IMR-90 (cell line): ENCODE results near the gene C20orf144. TPM values are rescaled to one million over a fixed set of nuclear protein-coding genes. Genes with fewer than 3 reads are reported as not detected.

Experiments
- ATAC-seq: fragments of 200-7000 bp; cut with Tn5 transposase; 2 replicates; pipeline ENCODE4 v1.9.1; 2020; ENCODE audit warnings: low read depth, mild to moderate bottlenecking, moderate library complexity
- BruUV-seq: library from RNA; stranded (reverse); fragments of 400-500 nt; replicated peaks from 2 replicates; lab custom pipeline; 2021; lab: Mats Ljungman, UMichigan
- CTCF ChIA-PET: fragments of 300-600 bp; formaldehyde crosslinking; extraction: SDS; loops from one replicate; lab custom pipeline; 2021; ENCODE audit warnings: antibody characterized with exemption; lab: Yijun Ruan, JAX
- POLR2A ChIA-PET: fragments of 300-600 bp; sonication (Branson Sonifier 250); formaldehyde crosslinking; loops from one replicate; lab custom pipeline; 2022; ENCODE audit warnings: antibody characterized with exemption; ENCODE audit not compliant: unreplicated experiment; lab: Charles Lee
- DNase-seq: peaks from one replicate; pipeline ENCODE4 v3.0.0; 2013
- H2AFZ ChIP-seq: replicated peaks from 2 replicates; pipeline ENCODE3; 2013; ENCODE audit warnings: low read length, mild to moderate bottlenecking; ENCODE audit not compliant: poor library complexity
- H2AK5ac ChIP-seq: 2 replicates; pipeline ENCODE4 v1.6.1; 2013; ENCODE audit warnings: low read depth, low read length, inconsistent platforms
- H2AK9ac ChIP-seq: replicated peaks from 2 replicates; pipeline ENCODE3; 2013; ENCODE audit warnings: mild to moderate bottlenecking, low read depth, low read length, moderate library complexity; ENCODE audit not compliant: poor library complexity
- H2BK120ac ChIP-seq: 2 replicates; pipeline ENCODE4 v1.6.1; 2013; ENCODE audit warnings: low read depth, low read length, inconsistent platforms
- H2BK15ac ChIP-seq: 3 replicates; pipeline ENCODE4 v1.6.1; 2013; ENCODE audit warnings: low read depth, low read length, inconsistent platforms
- H2BK20ac ChIP-seq: 2 replicates; pipeline ENCODE4 v1.6.1; 2013; ENCODE audit warnings: low read depth, mild to moderate bottlenecking, inconsistent platforms, low read length, moderate library complexity
- H2BK5ac ChIP-seq: 2 replicates; pipeline ENCODE4 v1.6.1; 2013; ENCODE audit warnings: mild to moderate bottlenecking, low read depth, low read length, inconsistent platforms; ENCODE audit not compliant: poor library complexity, severe bottlenecking
- H3K14ac ChIP-seq: replicated peaks from 2 replicates; pipeline ENCODE4 v1.6.1; 2013; ENCODE audit warnings: low read depth, low read length, inconsistent platforms
- H3K18ac ChIP-seq: 2 replicates; pipeline ENCODE4 v1.6.1; 2013; ENCODE audit warnings: low read depth, low read length, control low read depth
- H3K23ac ChIP-seq: 2 replicates; pipeline ENCODE4 v1.6.1; 2013; ENCODE audit warnings: low read depth, low read length, inconsistent platforms
- H3K27ac ChIP-seq: 2 replicates; pipeline ENCODE4 v1.5.1; 2013; ENCODE audit warnings: mild to moderate bottlenecking, control low read depth, low read length; ENCODE audit not compliant: insufficient read depth
- H3K27me3 ChIP-seq: 2 replicates; pipeline ENCODE4 v1.6.1; 2013; ENCODE audit warnings: low read length; ENCODE audit not compliant: control insufficient read depth, insufficient read depth
- H3K36me3 ChIP-seq: 2 replicates; pipeline ENCODE4 v1.6.1; 2013; ENCODE audit warnings: low read length, mixed read lengths; ENCODE audit not compliant: control insufficient read depth, insufficient read depth
- H3K4ac ChIP-seq: 2 replicates; pipeline ENCODE4 v1.6.1; 2013; ENCODE audit warnings: low read depth, low read length, inconsistent platforms
- H3K4me1 ChIP-seq: 2 replicates; pipeline ENCODE4 v1.6.1; 2013; ENCODE audit warnings: low read length, mixed read lengths; ENCODE audit not compliant: control insufficient read depth, insufficient read depth
- H3K4me2 ChIP-seq: 2 replicates; pipeline ENCODE4 v1.6.1; 2013; ENCODE audit warnings: low read depth, mild to moderate bottlenecking, control low read depth, low read length, moderate library complexity
- H3K4me3 ChIP-seq: 2 replicates; pipeline ENCODE4 v1.5.1; 2013; ENCODE audit warnings: low read depth, mild to moderate bottlenecking, control low read depth, low read length, moderate library complexity; ENCODE audit not compliant: insufficient read depth
- H3K56ac ChIP-seq: 2 replicates; pipeline ENCODE4 v1.6.1; 2013; ENCODE audit warnings: low read length, inconsistent platforms; ENCODE audit not compliant: insufficient read depth; ENCODE audit errors: extremely low read depth
- H3K79me1 ChIP-seq, 2 experiments: 2 replicates each; pipeline ENCODE4 v1.6.1; 2013; ENCODE audit warnings: low read length in 2 of 2, inconsistent platforms in 1 of 2, low read depth in 1 of 2
- H3K9ac ChIP-seq: 2 replicates; pipeline ENCODE4 v1.6.1; 2013; ENCODE audit warnings: low read depth, low read length, control low read depth
- H3K9me1 ChIP-seq: 2 replicates; pipeline ENCODE4 v1.6.1; 2013; ENCODE audit warnings: low read length, inconsistent platforms; ENCODE audit not compliant: insufficient read depth
- H3K9me3 ChIP-seq: 2 replicates; pipeline ENCODE4 v1.6.1; 2013; ENCODE audit warnings: low read length; ENCODE audit not compliant: control insufficient read depth, insufficient read depth
- H4K20me1 ChIP-seq: 2 replicates; pipeline ENCODE4 v1.6.1; 2013; ENCODE audit warnings: low read length, inconsistent platforms; ENCODE audit not compliant: insufficient read depth
- H4K5ac ChIP-seq: 2 replicates; pipeline ENCODE4 v1.6.1; 2013; ENCODE audit warnings: mild to moderate bottlenecking, low read depth, low read length, control low read depth
- H4K8ac ChIP-seq, 2 experiments: 2 replicates each; pipeline ENCODE4 v1.6.1; 2013; ENCODE audit warnings: low read depth in 2 of 2, low read length in 2 of 2, control low read depth in 1 of 2, inconsistent platforms in 1 of 2
- H4K91ac ChIP-seq: 2 replicates; pipeline ENCODE4 v1.6.1; 2013; ENCODE audit warnings: low read depth, low read length, inconsistent platforms; ENCODE audit not compliant: insufficient read depth
- BHLHE40 ChIP-seq: fragments of 150-350 bp; IDR thresholded peaks from 2 replicates; pipeline ENCODE4 v1.6.1; 2016; ENCODE audit warnings: mild to moderate bottlenecking, low read depth, low read length
- CHD1 ChIP-seq: IDR thresholded peaks from 2 replicates; pipeline ENCODE4 v1.6.1; 2012; ENCODE audit warnings: low read depth, low read length, improper control_type of control experiment
- CTCF ChIP-seq: conservative IDR thresholded peaks from 2 replicates; pipeline ENCODE4 v1.5.1; 2012; ENCODE audit warnings: mild to moderate bottlenecking, low read depth, low read length, improper control_type of control experiment
- FOS ChIP-seq: fragments of 150-350 bp; IDR thresholded peaks from 2 replicates; pipeline ENCODE4 v1.6.1; 2016; ENCODE audit warnings: low read depth, low read length
- MAFK ChIP-seq: IDR thresholded peaks from 2 replicates; pipeline ENCODE4 v1.6.1; 2012; ENCODE audit warnings: low read depth, low read length, improper control_type of control experiment
- MAZ ChIP-seq: IDR thresholded peaks from 2 replicates; pipeline ENCODE4 v1.6.1; 2012; ENCODE audit warnings: low read depth, mild to moderate bottlenecking, low read length, improper control_type of control experiment, moderate library complexity, borderline replicate concordance
- MXI1 ChIP-seq: IDR thresholded peaks from 2 replicates; pipeline ENCODE4 v1.6.1; 2012; ENCODE audit warnings: low read depth, mild to moderate bottlenecking, low read length, moderate library complexity, borderline replicate concordance
- POLR2A ChIP-seq: IDR thresholded peaks from 2 replicates; pipeline ENCODE4 v1.6.1; 2012; ENCODE audit warnings: mild to moderate bottlenecking, low read depth, low read length
- RAD21 ChIP-seq: IDR thresholded peaks from 2 replicates; pipeline ENCODE4 v1.6.1; 2012; ENCODE audit warnings: low read length, improper control_type of control experiment
- RCOR1 ChIP-seq: IDR thresholded peaks from 2 replicates; pipeline ENCODE4 v1.6.1; 2012; ENCODE audit warnings: mild to moderate bottlenecking, low read length, improper control_type of control experiment; ENCODE audit not compliant: insufficient replicate concordance
- RFX5 ChIP-seq: IDR thresholded peaks from 2 replicates; pipeline ENCODE4 v1.8.0; 2012; ENCODE audit warnings: low read depth, mild to moderate bottlenecking, low read length, moderate library complexity
- SMC3 ChIP-seq: fragments of 150-350 bp; IDR thresholded peaks from 2 replicates; pipeline ENCODE4 v1.6.1; 2016; ENCODE audit warnings: low read depth, mild to moderate bottlenecking, antibody characterized with exemption, low read length, moderate library complexity
- USF2 ChIP-seq: fragments of 150-350 bp; IDR thresholded peaks from 2 replicates; pipeline ENCODE4 v1.6.1; 2017; ENCODE audit warnings: mild to moderate bottlenecking, antibody characterized with exemption, low read length, low read depth
- WGBS, 2 experiments: methylation state at CpG; one replicate each; pipeline versions ENCODE4 v1.1.5 to v1.1.7; 2013; ENCODE audit warnings: missing lambda C conversion rate in 2 of 2; ENCODE audit not compliant: insufficient read length in 1 of 2; ENCODE audit errors: extremely low coverage in 2 of 2; 5-methylcytosine and 5-hydroxymethylcytosine counted together
- dilution Hi-C: fragments of 300-500 bp; cut with HindIII; formaldehyde crosslinking; loops from one replicate; pipeline ENCODE4 v1.14.3; 2018; ENCODE audit warnings: low sequenced_read_pairs; ENCODE audit not compliant: unreplicated experiment
- in situ Hi-C: fragments of 300-500 bp; cut with MboI; formaldehyde crosslinking; loops from 3 replicates; pipeline ENCODE4 v1.14.3; 2019; ENCODE audit warnings: low sequenced_read_pairs, inconsistent platforms, mixed read lengths
- intact Hi-C: fragments of 100-400 bp; cut with micrococcal nuclease; formaldehyde crosslinking; loops from 2 replicates; pipeline ENCODE4 v1.10.0; 2022
- polyA plus RNA-seq, 3 experiments: library from polyadenylated mRNA; depleted of rRNA; stranded (reverse); fragments of >200 nt; gene quantifications; 2 replicates each; pipeline ENCODE4 v1.2.3, GENCODE V29; 2012; ENCODE audit warnings: low replicate concordance in 1 of 3
- total RNA-seq: library from RNA; depleted of rRNA; stranded (reverse); fragments of >200 nt; gene quantifications from 2 replicates; pipeline ENCODE4 v1.2.3, GENCODE V29; 2012

The C20orf144 gene
- total and polyA plus RNA-seq, 2 of the 4 experiments (the other 2 are of a cell fraction): under 0.01 to 0.19 TPM

GRCh38 chr20:33626190-33626589 lies 35.9 kb upstream of the C20orf144 start:
- no peak overlapping the region for H3K4me3 ChIP-seq
- H3K9ac ChIP-seq: no peak overlapping the region
- dilution Hi-C loops: no loop called here

More at GRCh38 chr20:33626190-33626589, 35.9 kb upstream of the C20orf144 start:
- no peak overlapping the region for H4K91ac ChIP-seq
- H4K20me1 ChIP-seq: no peaks in the 10 kb centered on the region
- H3K4ac ChIP-seq: no peak overlapping the region
- H4K5ac ChIP-seq: no peak overlapping the region
- H3K36me3 ChIP-seq: peaks cover 48% of the 10 kb centered on the region
- no peak overlapping the region for H3K23ac ChIP-seq
- H2AFZ ChIP-seq: no peak overlapping the region
- H2BK5ac ChIP-seq: no peak overlapping the region
- intact Hi-C loops: no loop called here
- BruUV-seq: no TSS peak
- in situ Hi-C loops: no loop called here
- no peak overlapping the region for H4K8ac ChIP-seq
- ChIA-PET POLR2A (no interaction called here), CTCF (no interaction called here)
- no peak overlapping the region for H3K27ac ChIP-seq
- no peaks in the 10 kb centered on the region for H3K9me3 ChIP-seq
- no CpG with 5 or more reads among the region's 4 CpGs for WGBS, 2 experiments
- H3K4me1 ChIP-seq: no peaks in the 10 kb centered on the region
- H3K14ac ChIP-seq: no peak overlapping the region
- TF ChIP-seq SMC3: no peak
- no peak for TF ChIP-seq CHD1
- TF ChIP-seq MXI1: no peak
- no peak for TF ChIP-seq USF2
- no peak for TF ChIP-seq RCOR1
- no peak for TF ChIP-seq CTCF
- no peak for TF ChIP-seq FOS
- no peak for TF ChIP-seq MAZ
- no peak for TF ChIP-seq RFX5
- no peak for TF ChIP-seq POLR2A
- TF ChIP-seq RAD21: no peak
- TF ChIP-seq BHLHE40: no peak
- TF ChIP-seq MAFK: no peak
- no peak for DNase-seq
- H3K4me2 ChIP-seq: no peak overlapping the region
- no peaks in the 10 kb centered on the region; a peak in 2 of 4 replicates for H3K79me1 ChIP-seq
- no peak overlapping the region for H2AK5ac ChIP-seq
- peaks cover under 1% of the 10 kb centered on the region; the same call in 1 of the 2 replicates for H3K9me1 ChIP-seq
- no peak overlapping the region for H2AK9ac ChIP-seq
- no peak overlapping the region for H2BK120ac ChIP-seq
- H3K27me3 ChIP-seq: no peaks in the 10 kb centered on the region
- no peak overlapping the region for H3K18ac ChIP-seq
- H3K56ac ChIP-seq: no peak overlapping the region
- no peak for ATAC-seq
- no peak overlapping the region for H2BK20ac ChIP-seq
- no peak overlapping the region for H2BK15ac ChIP-seq
